GM12872 (cell line): Measurements from ENCODE around the gene RXRA.

Source experiments
- TF ChIP-seq, protein P1 (sequence below): IDR thresholded peaks from 3 replicates; pipeline ENCODE4 v1.5.1; 2011; ENCODE audit warnings: low read depth, mild to moderate bottlenecking, low read length, moderate library complexity; ENCODE audit not compliant: insufficient read depth

RXRA gene

DNA sequence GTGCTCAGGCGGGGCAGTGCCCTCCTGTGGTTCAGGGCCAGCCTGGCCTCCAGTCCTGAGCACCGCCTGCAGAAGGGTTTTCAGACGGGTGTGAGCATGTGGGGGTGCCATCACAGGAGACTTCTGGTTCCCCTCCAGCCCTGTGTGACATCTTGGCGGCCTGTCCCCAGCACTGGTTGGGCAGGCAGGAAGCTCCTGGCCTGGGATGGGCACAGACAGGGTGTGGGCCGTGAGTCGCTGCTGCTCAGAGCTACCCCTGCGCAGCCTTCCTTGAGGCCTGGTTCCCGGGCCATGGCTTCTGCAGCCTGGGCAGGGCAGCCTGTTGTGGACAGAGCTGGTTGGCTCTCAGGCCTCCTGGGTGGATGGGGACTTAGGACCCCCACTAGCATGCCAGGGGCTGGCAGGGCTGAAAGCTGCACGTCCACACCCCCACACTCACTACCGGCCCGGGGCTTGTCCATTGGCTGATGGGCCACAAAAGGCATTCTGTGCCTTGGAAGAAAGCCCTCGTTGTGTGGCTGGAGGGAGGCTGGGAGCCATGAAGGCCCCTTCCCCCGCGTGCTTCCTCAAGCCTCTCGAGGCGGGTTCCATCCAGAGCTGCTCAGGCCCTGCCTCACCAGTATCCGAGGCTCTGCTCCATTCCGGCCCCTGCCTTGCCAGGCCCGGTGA is 58.7 kb downstream of the RXRA start:
- TF ChIP-seq, protein P1, sequence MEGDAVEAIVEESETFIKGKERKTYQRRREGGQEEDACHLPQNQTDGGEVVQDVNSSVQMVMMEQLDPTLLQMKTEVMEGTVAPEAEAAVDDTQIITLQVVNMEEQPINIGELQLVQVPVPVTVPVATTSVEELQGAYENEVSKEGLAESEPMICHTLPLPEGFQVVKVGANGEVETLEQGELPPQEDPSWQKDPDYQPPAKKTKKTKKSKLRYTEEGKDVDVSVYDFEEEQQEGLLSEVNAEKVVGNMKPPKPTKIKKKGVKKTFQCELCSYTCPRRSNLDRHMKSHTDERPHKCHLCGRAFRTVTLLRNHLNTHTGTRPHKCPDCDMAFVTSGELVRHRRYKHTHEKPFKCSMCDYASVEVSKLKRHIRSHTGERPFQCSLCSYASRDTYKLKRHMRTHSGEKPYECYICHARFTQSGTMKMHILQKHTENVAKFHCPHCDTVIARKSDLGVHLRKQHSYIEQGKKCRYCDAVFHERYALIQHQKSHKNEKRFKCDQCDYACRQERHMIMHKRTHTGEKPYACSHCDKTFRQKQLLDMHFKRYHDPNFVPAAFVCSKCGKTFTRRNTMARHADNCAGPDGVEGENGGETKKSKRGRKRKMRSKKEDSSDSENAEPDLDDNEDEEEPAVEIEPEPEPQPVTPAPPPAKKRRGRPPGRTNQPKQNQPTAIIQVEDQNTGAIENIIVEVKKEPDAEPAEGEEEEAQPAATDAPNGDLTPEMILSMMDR = no peak

DNA sequence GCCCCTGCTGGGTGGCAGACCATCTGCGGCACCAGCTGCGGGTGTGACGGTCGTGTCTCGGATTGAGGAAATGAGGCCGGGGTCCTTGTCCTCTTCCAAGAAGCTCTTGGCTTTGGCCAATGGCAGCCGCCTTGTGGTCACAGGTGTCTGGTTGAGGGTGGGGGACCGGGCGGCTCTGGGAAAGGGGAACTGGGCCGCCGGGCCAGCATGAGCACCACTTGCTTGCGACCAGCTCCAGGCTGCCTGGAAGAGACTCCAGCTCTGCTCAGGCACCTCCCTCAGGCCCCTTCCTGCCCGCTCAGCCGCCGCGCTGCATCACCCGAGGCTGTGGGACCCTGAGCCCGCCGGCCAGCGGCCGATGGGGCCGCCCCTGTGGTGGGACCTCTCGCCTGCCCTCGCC is 59.7 kb downstream of the RXRA start:
- TF ChIP-seq, protein P1 = no peak

DNA sequence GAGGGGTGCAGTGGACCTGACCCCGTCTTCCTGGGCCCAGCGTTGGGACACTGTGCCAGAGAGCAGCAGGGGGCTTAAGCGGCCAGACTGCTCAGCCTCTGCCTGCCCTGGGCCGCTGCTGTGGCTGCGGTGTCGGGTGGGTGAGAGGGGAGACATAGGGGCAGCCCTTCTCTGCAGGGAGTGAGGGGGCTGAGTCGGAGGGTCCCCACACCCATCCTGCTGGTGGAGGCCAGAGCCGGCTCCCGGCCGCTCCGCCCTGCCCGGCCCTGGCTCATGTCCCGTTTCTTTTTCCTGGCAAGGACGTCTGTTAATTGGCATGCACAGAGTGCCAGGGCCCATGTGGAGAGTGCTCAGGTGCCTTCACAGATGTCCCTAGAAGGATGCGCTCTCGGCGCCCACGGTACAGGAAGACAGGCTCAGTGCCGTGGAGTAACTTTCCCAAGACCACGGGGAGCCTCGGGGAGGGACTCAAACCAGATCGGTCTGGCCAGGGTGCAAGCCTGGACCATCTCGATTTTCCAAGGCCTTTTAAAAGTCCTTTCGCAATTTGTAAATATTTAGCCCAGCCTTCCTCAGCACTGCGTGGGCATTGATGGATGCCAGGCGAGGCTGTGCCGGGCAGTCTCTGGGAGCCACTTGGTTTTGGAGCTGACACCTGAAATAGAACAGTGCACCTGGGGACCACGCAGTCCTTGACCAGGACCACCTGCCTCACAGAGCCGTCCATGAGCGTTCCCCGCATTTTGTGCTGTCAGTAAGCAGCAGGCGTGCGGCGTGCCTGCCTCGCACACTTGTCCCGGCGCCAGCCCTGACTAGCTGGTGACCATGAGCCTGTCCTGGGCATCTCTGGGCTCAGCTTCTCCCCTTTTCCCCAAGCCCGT is 60.9 kb downstream of the RXRA start:
- TF ChIP-seq, protein P1 = no peak

DNA sequence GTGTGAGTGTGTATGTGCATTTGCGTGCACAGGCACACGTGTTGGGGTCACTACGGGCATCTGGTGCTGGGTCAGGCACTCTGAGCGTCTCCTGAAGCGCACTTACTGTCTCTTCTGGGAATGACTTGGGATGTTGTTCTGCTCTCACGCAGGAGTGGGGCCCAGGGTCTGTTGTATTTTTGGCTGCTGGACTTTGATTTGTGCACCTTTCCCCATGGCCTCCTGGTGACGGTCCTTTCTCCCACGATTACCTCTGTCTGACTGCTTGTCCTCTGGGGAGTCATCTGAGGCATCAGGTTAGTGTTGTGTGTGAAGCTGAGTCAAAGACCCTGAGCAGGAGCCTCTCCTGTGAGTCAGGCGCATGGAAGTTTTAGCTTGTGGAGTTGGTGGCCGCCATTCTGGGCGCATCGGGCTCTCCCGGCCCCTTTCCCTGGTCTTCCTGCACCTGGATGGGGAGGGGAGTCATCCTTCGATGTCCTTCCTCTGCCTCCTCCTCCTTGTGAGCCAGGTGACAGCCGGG is 62.1 kb downstream of the RXRA start:
- TF ChIP-seq, protein P1 = no peak

DNA sequence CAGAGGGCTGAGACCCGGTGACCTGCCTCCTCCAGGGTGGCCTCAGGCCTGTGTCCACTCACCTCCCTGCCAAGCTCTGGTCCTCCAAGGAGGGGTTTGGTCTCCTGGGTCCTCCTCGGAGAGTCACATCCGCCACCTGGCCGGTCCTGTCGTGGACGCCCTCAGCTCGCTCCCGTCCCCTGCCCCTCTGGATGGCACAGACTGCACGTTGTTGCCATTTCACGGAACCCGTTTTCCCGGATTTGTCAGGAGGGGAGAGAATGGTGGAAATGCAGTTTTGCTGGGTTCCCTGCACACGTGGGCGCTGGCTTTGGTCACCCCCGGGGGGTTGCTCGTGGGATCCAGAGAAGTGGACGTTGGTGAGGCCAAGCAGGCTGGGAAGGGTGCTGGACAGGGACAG is 62.7 kb downstream of the RXRA start:
- TF ChIP-seq, protein P1 = no peak

DNA sequence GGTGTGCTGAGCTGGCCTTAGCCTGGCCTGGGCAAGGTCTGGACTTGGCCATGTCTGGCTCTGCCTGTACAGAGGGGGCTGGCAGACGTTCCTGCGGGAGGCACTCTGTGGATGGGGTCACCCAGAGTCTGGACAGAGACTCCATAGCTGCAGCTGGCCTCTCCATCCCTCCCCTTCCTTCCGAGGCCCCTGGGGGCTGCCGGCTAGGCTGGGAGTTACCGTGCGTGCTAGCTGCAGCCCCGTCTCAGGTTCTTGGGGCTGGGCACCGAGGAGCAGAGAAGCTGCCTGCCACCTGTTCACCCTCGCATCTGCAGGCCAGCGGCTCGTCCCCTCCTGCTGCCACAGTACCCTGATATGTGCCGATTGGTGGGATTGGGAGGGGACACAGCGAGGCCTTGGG is 63.4 kb downstream of the RXRA start:
- TF ChIP-seq, protein P1 = no peak

DNA sequence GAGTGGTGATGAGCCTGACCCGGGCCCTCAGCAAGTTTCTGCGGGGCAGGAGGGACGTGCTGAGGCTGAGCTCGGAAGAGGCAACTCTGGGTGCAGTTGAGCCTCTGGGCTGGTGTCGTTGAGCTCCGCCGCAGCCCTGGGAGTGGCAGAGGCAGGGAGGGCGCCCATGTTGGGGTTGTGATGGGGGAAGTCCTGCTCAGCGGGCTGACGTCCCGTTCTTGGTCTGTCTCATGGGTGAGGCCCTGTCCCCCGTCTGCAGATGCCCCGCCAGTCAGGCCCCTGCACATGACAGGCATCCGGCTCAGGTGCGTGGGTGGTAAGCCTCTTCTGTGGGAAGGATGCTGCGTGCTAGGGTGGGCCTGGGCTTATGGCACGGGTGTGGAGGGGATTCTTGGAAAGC is 64.3 kb downstream of the RXRA start:
- TF ChIP-seq, protein P1 = no peak
